OCI-LY1 (cell line): ENCODE measurements around the gene LYL1.

Experiments
- H2AFZ ChIP-seq: fragments of 200-600 bp; sonication (generic), shearing (Covaris generic); 2 replicates; pipeline ENCODE4 v1.6.0; 2014; ENCODE audit warnings: antibody characterized with exemption, mild to moderate bottlenecking, low read length
- H3F3A ChIP-seq: fragments of 200-600 bp; sonication (generic), shearing (Covaris generic); 2 replicates; pipeline ENCODE4 v1.6.0; 2014; ENCODE audit warnings: mild to moderate bottlenecking, antibody characterized with exemption, low read length, moderate library complexity; ENCODE audit not compliant: insufficient read depth
- H3K27ac ChIP-seq: fragments of 200-600 bp; sonication (generic); 2 replicates; pipeline ENCODE4 v1.5.1; 2014; ENCODE audit warnings: low read length, mixed run types, mild to moderate bottlenecking, low read depth; ENCODE audit not compliant: poor library complexity, severe bottlenecking
- H3K27me3 ChIP-seq: fragments of 200-600 bp; sonication (generic); 2 replicates; pipeline ENCODE4 v1.6.0; 2014; ENCODE audit warnings: antibody characterized with exemption, mild to moderate bottlenecking, low read length, moderate library complexity; ENCODE audit not compliant: insufficient read depth
- H3K36me3 ChIP-seq: fragments of 200-600 bp; sonication (generic); 2 replicates; pipeline ENCODE4 v1.6.1; 2014; ENCODE audit warnings: mild to moderate bottlenecking, antibody characterized with exemption, low read length, moderate library complexity, mixed read lengths; ENCODE audit not compliant: insufficient read depth
- H3K4me1 ChIP-seq: fragments of 200-600 bp; sonication (generic); 2 replicates; pipeline ENCODE4 v1.5.1; 2014; ENCODE audit warnings: mild to moderate bottlenecking, low read length, moderate library complexity; ENCODE audit not compliant: insufficient read depth, severe bottlenecking
- H3K4me2 ChIP-seq: fragments of 200-600 bp; sonication (generic), shearing (Covaris generic); 2 replicates; pipeline ENCODE4 v1.6.1; 2014; ENCODE audit warnings: low read length
- H3K4me3 ChIP-seq: fragments of 200-600 bp; sonication (generic); 2 replicates; pipeline ENCODE4 v1.5.1; 2014; ENCODE audit warnings: low read length, low read depth, mild to moderate bottlenecking, mixed read lengths; ENCODE audit not compliant: poor library complexity, severe bottlenecking
- H3K79me2 ChIP-seq: fragments of 200-600 bp; shearing (Covaris generic); 2 replicates; pipeline ENCODE4 v1.6.1; 2016; ENCODE audit warnings: mixed run types, low read length, mixed read lengths; ENCODE audit not compliant: insufficient read depth
- H3K9ac ChIP-seq: fragments of 200-600 bp; sonication (generic), shearing (Covaris generic); 2 replicates; pipeline ENCODE4 v1.6.1; 2014; ENCODE audit warnings: mild to moderate bottlenecking, low read length, mixed read lengths
- H3K9me2 ChIP-seq: fragments of 200-600 bp; sonication (generic), shearing (Covaris generic); 2 replicates; pipeline ENCODE4 v1.6.1; 2014; ENCODE audit warnings: low read depth, mild to moderate bottlenecking, low read length, mixed read lengths
- H3K9me3 ChIP-seq: fragments of 200-600 bp; shearing (Covaris generic); 2 replicates; pipeline ENCODE4 v1.6.1; 2014; ENCODE audit warnings: low read length, mixed read lengths
- H4K20me1 ChIP-seq: fragments of 200-600 bp; sonication (generic), shearing (Covaris generic); 2 replicates; pipeline ENCODE4 v1.6.0; 2016; ENCODE audit warnings: mild to moderate bottlenecking, low read length; ENCODE audit not compliant: insufficient read depth
- CTCF ChIP-seq: fragments of 200-600 bp; sonication (generic), shearing (Covaris generic); IDR thresholded peaks from 2 replicates; pipeline ENCODE4 v1.5.1; 2017; ENCODE audit warnings: mild to moderate bottlenecking, antibody characterized with exemption, low read length, moderate library complexity, mixed read lengths
- EZH2 ChIP-seq: fragments of 200-600 bp; sonication (generic), shearing (Covaris generic); IDR thresholded peaks from 2 replicates; pipeline ENCODE4 v1.8.0; 2017; ENCODE audit warnings: borderline replicate concordance, mixed run types, mild to moderate bottlenecking, antibody characterized with exemption, low read length, moderate library complexity, mixed read lengths

LYL1 gene

GRCh38 chr19:13064092-13064489 lies 38.6 kb downstream of the LYL1 start:
- no peaks in the 10 kb centered on the region for H4K20me1 ChIP-seq
- no peaks in the 10 kb centered on the region for H3K9me2 ChIP-seq
- TF ChIP-seq EZH2 (no peak), CTCF (no peak)
- H3K4me2 ChIP-seq = no peak overlapping the region
- H3F3A ChIP-seq = no peaks in the 10 kb centered on the region
- H3K9ac ChIP-seq = no peak overlapping the region
- no peaks in the 10 kb centered on the region for H3K79me2 ChIP-seq
- no peaks in the 10 kb centered on the region for H3K4me1 ChIP-seq
- H2AFZ ChIP-seq = no peak overlapping the region
- peaks cover under 1% of the 10 kb centered on the region; the same call in 1 of the 2 replicates for H3K27me3 ChIP-seq
- H3K36me3 ChIP-seq = no peaks in the 10 kb centered on the region
- H3K27ac ChIP-seq = no peak overlapping the region
- no peaks in the 10 kb centered on the region for H3K9me3 ChIP-seq
- no peak overlapping the region for H3K4me3 ChIP-seq

- H3K9me3 ChIP-seq = no peaks in the 10 kb centered on the region
- H3K27me3 ChIP-seq = no peaks in the 10 kb centered on the region; the same call in 1 of the 2 replicates
- no peak overlapping the region for H3K4me2 ChIP-seq
- TF ChIP-seq CTCF = no peak
- no peak for TF ChIP-seq EZH2
- H4K20me1 ChIP-seq = no peaks in the 10 kb centered on the region
- no peaks in the 10 kb centered on the region for H3K36me3 ChIP-seq
- no peaks in the 10 kb centered on the region for H3K9me2 ChIP-seq
- no peak overlapping the region for H2AFZ ChIP-seq
- no peak overlapping the region for H3K27ac ChIP-seq
- no peaks in the 10 kb centered on the region for H3F3A ChIP-seq
- H3K4me1 ChIP-seq = no peaks in the 10 kb centered on the region
- no peak overlapping the region for H3K4me3 ChIP-seq
- no peaks in the 10 kb centered on the region for H3K79me2 ChIP-seq
- no peak overlapping the region for H3K9ac ChIP-seq
Observed at GRCh38 chr19:13063461-13064091, 39.1 kb downstream of the LYL1 start.

GRCh38 chr19:13062317-13062716 lies 40.3 kb downstream of the LYL1 start:
- Histone ChIP-seq H3K9ac (no peak overlapping the region), H3K9me3 (no peaks in the 10 kb centered on the region), H3K27ac (no peak overlapping the region), H4K20me1 (no peaks in the 10 kb centered on the region), H2AFZ (no peak overlapping the region), H3K79me2 (no peaks in the 10 kb centered on the region), H3F3A (no peaks in the 10 kb centered on the region), H3K4me3 (no peak overlapping the region), H3K4me1 (no peaks in the 10 kb centered on the region), H3K36me3 (no peaks in the 10 kb centered on the region), H3K27me3 (no peaks in the 10 kb centered on the region; the same call in 1 of the 2 replicates), H3K9me2 (no peaks in the 10 kb centered on the region), H3K4me2 (no peak overlapping the region)
- TF ChIP-seq CTCF (no peak), EZH2 (no peak)
